HG03135 (cell line): ENCODE results near the gene PEAR1.

Experiments used
- ATAC-seq: cut with Tn5 transposase; IDR thresholded peaks from one replicate; pipeline ENCODE4 v1.9.1; 2021; ENCODE audit warnings: mild to moderate bottlenecking, moderate library complexity; ENCODE audit not compliant: unreplicated experiment

The PEAR1 gene

GRCh38 chr1:156959414-156959813 is 65.9 kb downstream of the PEAR1 start:
- ATAC-seq = no peak

GRCh38 chr1:156959925-156960324 is 66.4 kb downstream of the PEAR1 start:
- no peak for ATAC-seq

- ATAC-seq = no peak
These were observed 68.2 kb downstream of the PEAR1 start for GRCh38 chr1:156961709-156962108.

- no peak for ATAC-seq
These were observed 70.1 kb downstream of the PEAR1 start for GRCh38 chr1:156963621-156964020.

- ATAC-seq = no peak
These were observed 70.9 kb downstream of the PEAR1 start for GRCh38 chr1:156964441-156964840.
